Activated naive CD4-positive, alpha-beta T cell (primary cell): ENCODE data around the gene STIM1.

Experiments
- DNase-seq, 4 experiments: peaks; one replicate each; lab custom pipeline; 2025; lab: John Stamatoyannopoulos, UW

The STIM1 gene

DNA sequence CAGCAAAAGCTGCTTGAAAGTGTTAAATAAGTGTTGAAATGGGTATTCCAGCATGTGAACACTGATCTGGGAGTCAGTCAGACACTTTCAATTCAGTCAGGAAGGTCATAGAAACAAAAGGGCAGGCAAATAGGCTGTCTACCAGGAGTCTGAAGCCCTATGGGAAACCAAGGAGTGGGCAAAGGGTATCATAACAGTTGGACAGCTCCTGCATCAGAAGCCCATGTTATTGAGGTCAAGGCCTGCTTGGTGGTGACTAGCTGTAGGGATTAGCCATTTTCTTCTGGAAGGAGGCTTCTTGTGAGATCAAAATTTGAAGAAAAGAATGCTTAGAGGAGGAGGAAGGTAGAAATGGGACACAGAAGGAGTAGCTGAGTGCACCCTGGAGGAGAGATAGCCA is 97.3 kb downstream of the STIM1 start:
- no peak for DNase-seq

- DNase-seq: no peak
Measured at GRCh38 chr11:3953327-3953726, 97.9 kb downstream of the STIM1 start.

GRCh38 chr11:3954448-3955298 is 99.2 kb downstream of the STIM1 start:
- DNase-seq: no peak

GRCh38 chr11:3955299-3955665 is 99.8 kb downstream of the STIM1 start:
- no peak for DNase-seq

GRCh38 chr11:3956038-3956437 is 100.6 kb downstream of the STIM1 start:
- no peak for DNase-seq

- no peak for DNase-seq
Measured at GRCh38 chr11:3956748-3957147, 101.3 kb downstream of the STIM1 start.

GRCh38 chr11:3957437-3957836 is 102.0 kb downstream of the STIM1 start:
- no peak for DNase-seq

- no peak for DNase-seq
Measured at GRCh38 chr11:3958281-3958680, 102.8 kb downstream of the STIM1 start.

DNA sequence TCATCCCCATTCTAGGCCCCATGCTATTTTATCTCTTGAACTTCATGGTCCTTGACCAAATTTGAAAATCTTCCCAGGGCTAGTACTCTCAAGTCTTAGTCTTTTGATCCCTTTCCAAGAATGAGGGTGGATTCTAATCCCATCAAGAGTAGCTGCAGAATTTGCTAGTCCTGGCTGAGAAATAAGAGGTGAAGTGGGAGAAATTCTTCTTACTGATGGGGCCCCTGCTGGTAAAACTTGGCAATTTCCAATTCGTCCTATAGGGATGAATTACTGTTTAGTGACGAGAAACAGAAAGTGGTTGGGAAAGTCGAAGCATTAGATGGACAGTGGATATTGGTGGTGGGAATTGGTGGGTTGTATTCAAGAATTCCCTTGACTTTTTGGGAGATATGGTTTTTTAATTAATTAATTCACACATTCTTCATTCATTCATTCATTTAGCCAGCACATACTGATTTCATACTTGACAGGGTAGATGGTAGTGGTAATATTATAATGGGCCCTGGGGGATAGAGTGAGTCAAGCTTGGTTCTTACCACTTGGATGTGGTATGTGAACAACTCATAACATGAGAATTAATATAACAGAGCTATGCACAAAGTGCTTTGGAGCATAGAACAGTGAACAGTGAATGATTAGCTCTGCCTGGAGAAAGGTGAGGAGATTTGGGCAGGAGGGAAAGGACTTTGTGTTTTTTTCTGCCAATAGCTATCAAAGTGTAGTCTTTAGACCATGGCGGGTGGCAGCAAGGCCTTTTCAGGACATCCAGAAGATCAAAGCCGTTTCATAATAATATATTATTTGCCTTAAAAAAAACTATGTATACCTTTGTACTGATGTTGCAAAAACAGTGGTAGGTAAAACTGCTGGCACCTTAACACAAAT is 103.8 kb downstream of the STIM1 start:
- no peak for DNase-seq

DNA sequence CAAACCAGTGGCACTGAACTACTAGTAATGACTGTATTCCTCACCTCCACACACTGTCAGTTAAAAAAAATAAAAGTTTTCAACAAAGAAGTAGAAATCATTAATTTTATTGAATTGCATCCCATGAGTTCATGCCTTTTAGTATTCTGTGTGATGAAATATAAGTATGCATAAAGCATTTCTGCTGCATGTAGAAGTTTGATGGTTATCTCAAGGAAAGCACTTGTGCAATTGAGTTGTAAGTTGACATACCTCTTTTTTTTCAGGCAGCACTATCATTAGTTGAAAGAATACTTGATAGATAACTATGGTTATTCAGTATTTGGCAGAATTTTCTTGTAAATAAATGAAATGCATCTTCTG is 104.4 kb downstream of the STIM1 start:
- no peak for DNase-seq

DNA sequence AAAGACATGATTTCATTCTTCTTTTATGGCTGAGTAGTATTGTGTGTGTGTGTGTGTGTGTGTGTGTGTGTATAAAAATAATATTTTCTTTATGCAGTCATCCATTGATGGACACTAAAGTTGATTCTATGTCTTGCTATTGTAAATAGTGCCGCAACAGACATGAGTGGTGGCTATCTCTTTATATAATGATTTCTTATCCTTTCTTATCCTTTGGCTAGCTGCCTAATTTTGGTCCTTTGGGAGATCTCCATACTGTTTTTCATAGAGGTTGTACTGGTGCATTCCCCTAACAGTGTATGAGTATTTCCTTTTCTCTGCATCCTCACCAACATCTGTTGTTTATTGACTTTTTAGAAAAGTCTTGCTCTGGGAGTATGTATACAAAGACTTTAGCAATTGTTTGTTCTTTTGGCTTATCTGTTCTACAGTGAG is 107.0 kb downstream of the STIM1 start:
- DNase-seq: no peak

DNA sequence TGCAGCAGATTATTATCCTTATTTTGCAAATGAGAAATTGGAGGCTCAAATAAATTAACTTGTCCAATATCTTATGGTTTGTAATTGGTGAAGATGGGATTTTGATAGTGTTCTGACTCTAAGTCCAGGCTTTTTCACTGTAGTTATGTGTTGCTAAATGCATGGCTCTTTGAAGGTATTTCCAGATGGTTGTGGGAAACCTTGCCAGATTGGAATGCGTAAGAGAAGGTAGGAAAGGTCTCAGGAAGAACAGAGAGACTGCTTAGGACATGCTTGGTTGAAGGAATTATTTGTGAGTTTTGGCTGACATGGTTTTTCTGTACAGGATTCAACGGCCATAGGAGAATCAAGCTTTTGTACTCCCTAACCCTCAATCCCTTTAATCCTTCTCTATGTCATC is 108.6 kb downstream of the STIM1 start:
- no peak for DNase-seq

DNA sequence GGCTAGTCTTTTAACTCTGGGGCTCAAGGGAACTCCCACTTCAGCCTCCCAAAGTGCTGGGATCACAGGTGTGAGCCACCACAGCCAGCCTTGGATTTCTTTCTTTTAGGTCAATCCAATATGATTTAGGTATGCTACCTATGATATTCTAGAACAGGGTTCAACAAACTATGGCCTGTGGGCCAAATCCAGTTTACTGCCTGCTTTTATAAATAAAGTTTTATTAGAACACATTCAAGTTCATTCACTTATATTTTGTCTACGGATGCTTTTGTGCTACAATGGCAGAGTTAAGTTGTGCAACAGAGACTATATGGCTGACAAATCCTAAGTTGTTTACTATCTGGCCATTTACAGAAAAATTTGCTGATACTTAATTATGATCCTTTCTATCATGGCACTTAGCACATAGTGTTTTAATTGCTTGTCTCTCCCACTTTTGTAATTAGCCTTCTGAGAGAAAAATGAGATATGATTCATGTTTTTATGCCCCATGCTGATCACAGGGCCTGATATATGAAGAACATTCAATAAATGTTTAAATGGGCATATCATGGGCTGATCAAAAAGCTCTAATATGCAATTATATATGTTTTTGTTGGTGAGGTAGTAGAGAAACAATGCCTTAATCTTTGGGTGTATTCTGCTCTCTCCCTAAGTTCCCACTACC is 109.6 kb downstream of the STIM1 start:
- no peak for DNase-seq

DNA sequence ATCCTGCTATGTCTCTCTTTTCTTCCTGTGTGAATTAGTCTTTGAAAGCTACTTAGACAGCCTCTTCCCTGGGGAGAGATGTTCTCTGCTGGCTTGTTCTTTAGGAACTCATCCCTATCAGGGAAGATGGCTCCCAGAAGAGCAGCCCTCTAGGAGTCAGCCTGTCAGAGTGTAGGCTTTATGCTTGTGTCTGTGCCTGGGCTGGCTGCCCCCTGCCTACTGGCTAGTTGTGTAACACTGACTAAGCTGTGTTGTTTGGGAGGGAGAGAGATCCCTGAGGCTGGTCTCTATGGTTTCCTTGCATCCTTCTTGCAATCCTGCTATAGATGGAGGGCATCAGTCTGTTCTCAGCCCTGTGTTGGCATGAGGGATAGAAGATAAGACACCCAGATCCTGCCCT is 112.2 kb downstream of the STIM1 start:
- no peak for DNase-seq

DNA sequence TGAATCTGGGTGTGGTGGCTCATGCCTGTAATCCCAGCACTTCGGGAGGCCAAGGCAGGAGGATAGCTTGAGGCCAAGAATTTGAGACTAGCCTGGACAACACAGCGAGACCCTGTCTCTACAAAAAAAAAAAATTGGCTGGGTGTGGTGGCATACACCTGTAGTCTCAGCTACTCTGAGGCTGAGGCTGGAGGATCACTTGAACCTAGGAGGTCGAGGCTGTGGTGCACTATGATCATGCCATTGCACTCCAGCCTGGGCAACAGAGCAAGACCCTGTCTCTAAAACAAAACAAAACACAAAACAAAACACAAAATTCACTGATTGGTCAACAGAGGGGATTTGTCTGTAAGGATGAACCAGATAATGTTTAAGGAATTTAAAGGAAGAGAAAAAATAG is 113.7 kb downstream of the STIM1 start:
- DNase-seq: no peak

DNA sequence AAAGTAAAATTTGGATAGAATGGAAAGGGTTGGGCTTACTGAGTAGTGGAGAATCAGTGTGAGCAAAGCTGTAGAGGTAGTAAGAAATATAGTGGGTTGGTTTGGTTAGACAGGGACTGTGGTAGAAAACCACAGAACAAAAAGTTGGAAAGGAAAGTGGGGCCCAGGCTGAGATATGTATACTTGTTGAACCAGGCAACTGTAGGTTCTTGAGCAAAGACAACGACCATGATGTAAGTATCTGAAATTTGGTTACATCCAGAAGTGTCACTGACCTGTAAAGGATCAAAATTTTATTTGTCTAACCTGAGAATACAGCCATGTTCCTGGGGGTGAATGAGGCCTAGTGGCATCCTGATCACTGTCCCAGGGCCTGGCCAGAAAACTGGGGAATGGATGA is 114.1 kb downstream of the STIM1 start:
- no peak for DNase-seq

GRCh38 chr11:3970108-3970507 is 114.6 kb downstream of the STIM1 start:
- no peak for DNase-seq

GRCh38 chr11:3971756-3972404 is 116.4 kb downstream of the STIM1 start:
- DNase-seq: no peak

GRCh38 chr11:3972431-3972830 is 117.0 kb downstream of the STIM1 start:
- DNase-seq: no peak

DNA sequence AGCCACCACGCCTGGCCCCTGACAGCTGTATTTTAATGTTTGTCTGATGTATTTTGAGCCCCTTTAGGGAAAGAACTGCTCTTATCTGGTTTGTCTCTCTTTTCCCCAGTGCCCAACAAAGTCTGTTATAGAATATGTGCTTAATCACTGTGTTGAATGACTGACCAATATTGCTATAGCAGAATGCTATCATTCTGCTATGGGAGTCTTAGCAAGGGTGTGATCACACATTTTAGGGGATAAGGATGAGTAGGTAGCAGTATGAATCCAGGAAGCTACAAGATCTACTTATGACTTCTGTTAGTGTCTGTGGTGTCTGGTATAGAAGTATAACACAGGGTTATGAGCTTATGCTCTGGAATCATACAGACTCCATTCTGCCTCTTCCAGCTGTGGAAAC is 121.6 kb downstream of the STIM1 start:
- DNase-seq: no peak

GRCh38 chr11:3981084-3981633 is 125.7 kb downstream of the STIM1 start:
- no peak for DNase-seq

GRCh38 chr11:3982431-3982830 is 127.0 kb downstream of the STIM1 start:
- no peak for DNase-seq
